GM10266 (cell line): ENCODE data around the gene ASXL1.
"Not testable (repeated sequence)": the region's sequence is repeated elsewhere in the genome, so short reads cannot be mapped to it uniquely, and the experiment has no call there.

Experiments used
- DNase-seq: peaks from one replicate; pipeline ENCODE4 v3.0.0; 2012; ENCODE audit errors: extremely low spot score
- TF ChIP-seq, protein P1 (sequence below): IDR thresholded peaks from 2 replicates; pipeline ENCODE4 v1.5.1; 2012; ENCODE audit warnings: mild to moderate bottlenecking, low read depth; ENCODE audit not compliant: control insufficient read depth, insufficient read depth; ENCODE audit errors: missing control alignments

Gene ASXL1

DNA sequence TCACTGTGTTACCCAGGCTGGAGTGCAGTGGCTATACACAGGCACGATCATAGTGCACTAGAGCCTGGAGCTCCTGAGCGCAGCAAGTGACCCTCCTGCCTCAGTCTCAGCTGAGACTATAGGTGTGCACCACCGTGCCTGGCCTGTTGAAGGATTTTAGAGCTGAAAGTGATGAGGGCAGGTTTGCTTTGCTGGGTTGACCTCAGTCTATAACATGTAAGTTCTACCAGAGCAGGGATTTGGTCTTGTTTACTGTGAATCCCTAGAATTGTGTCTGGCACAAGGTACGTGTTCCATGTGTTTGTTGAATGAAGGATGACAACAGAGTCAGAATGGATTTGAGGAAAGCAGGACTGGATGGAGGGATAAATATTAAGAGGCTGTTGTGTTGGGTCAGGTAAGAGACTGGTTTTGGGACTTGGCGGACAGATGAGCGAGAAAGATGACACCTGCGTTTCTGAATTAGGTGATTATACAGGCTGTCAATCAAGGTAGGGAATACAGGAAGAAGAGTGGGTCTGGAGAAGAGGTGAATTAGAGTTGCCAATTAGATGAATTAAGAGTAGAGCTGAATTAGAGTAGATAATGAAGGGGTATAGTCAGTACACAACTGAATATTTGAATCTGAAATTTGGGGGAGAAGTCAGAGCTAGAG, 6.5 kb downstream of the ASXL1 start:
- TF ChIP-seq, protein P1, sequence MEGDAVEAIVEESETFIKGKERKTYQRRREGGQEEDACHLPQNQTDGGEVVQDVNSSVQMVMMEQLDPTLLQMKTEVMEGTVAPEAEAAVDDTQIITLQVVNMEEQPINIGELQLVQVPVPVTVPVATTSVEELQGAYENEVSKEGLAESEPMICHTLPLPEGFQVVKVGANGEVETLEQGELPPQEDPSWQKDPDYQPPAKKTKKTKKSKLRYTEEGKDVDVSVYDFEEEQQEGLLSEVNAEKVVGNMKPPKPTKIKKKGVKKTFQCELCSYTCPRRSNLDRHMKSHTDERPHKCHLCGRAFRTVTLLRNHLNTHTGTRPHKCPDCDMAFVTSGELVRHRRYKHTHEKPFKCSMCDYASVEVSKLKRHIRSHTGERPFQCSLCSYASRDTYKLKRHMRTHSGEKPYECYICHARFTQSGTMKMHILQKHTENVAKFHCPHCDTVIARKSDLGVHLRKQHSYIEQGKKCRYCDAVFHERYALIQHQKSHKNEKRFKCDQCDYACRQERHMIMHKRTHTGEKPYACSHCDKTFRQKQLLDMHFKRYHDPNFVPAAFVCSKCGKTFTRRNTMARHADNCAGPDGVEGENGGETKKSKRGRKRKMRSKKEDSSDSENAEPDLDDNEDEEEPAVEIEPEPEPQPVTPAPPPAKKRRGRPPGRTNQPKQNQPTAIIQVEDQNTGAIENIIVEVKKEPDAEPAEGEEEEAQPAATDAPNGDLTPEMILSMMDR = no peak
- no peak for DNase-seq

DNA sequence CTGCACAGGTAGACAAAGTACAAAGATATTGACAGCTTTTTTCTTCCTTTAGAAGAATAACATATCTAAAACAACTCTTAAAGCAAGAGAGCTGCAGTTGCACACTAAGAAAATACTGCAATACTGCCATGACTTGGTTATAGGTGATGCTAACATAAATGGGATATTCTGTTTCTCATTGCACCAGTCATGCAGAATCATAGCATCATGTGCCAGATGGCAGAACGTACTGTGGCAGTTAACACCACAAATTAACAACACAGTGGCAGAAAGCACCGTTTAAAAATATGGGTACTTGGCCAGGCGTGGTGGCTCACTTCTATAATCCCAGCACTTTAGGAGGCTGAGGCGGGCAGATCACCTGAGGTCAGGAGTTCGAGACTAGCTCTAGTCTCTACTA, 7.4 kb downstream of the ASXL1 start:
- TF ChIP-seq, protein P1 = no peak
- DNase-seq = no peak

DNA sequence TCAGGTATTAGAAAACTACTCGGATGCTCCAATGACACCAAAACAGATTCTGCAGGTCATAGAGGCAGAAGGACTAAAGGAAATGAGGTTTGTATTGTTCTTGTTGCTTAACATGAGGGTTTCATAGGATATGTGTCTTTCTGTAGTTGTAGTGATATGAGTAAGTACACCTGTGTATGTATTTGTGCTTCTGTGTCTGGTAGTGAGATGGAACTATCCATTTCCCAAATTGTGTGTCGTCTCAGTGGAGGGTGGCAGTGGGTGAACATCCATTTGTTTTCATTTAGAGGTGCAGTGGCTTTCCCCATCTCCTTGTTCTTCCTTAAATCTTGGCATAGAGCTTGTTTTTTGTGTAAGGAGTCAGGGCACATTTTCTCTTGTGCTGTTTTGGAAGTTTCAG, 8.2 kb downstream of the ASXL1 start:
- no peak for DNase-seq
- TF ChIP-seq, protein P1 = no peak

GRCh38 chr20:32368323-32368722, 10.2 kb downstream of the ASXL1 start:
- TF ChIP-seq, protein P1 = no peak
- no peak for DNase-seq

GRCh38 chr20:32368925-32369324, 10.8 kb downstream of the ASXL1 start:
- DNase-seq = no peak
- TF ChIP-seq, protein P1 = no peak

- TF ChIP-seq, protein P1 = no peak
- no peak for DNase-seq
Measured at GRCh38 chr20:32370897-32371296, 12.8 kb downstream of the ASXL1 start.

- TF ChIP-seq, protein P1 = no peak
- no peak for DNase-seq
Measured at GRCh38 chr20:32378461-32378860, 20.3 kb downstream of the ASXL1 start.

DNA sequence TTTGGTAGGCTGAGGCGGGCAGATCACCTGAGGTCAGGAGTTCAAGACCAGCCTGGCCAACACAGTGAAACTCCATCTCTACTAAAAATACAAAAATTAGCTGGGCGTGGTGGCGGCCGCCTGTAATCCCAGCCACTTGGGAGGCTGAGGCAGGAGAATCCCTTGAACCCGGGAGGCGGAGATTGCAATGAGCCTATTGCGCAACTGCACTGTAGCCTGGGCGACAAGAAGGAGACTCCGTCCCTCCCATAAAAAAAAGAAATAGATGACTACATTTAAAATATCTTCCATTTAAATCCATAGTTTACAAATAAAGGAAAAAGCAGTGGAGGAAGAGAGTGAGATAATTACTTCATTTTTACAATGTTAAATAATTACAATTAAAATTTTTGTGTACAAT, 21.9 kb downstream of the ASXL1 start:
- DNase-seq = not testable (repeated sequence)
